ENCODE data around the gene C11orf68. TPM values are rescaled to one million over a fixed set of nuclear protein-coding genes. Genes with fewer than 3 reads are reported as not detected.

C11orf68 gene
- total RNA-seq, 6 donors from 2014 or later, result 11.5 to 42.4 (median 24.3) TPM

GRCh38 chr11:65880027-65880426, 38.8 kb downstream of the C11orf68 start:
- 55 to 81% methylated on average over 5 to 7 of the region's 7 CpGs for WGBS, 2 donors
- Histone ChIP-seq H3K4me3 (peak overlapping the region in 2 of 4 donors; percentile 11 to 29), H3K36me3 (peaks cover 6 to 30% (median 22%) of the 10 kb centered on the region in 4 donors), H3K27ac (peak overlapping the region in 1 of 4 donors; percentile 12), H3K27me3 (no peaks in the 10 kb centered on the region), H3K9me3 (no peaks in the 10 kb centered on the region), H3K4me1 (peaks cover 0 to 7% (median 6%) of the 10 kb centered on the region in 4 donors)
- TF ChIP-seq CTCF (IDR thresholded peaks at IDR 0.05) (no peak), EP300 (IDR thresholded peaks at IDR 0.05) (no peak), POLR2A (IDR thresholded peaks at IDR 0.05) (no peak), POLR2AphosphoS5 (IDR thresholded peaks at IDR 0.05) (no peak)
- ATAC-seq (ENCODE audit: low FRiP score in 2 of 2) (no peak), DNase-seq (no peak)

- peak; percentile 36 to 37 for ATAC-seq (ENCODE audit: low FRiP score in 2 of 2)
- Histone ChIP-seq H3K4me3 (peak within 1 kb of the TSS in 2 of 4 donors; percentile 11 to 29), H3K9me3 (no peaks in the 10 kb centered on the region), H3K27me3 (no peaks in the 10 kb centered on the region), H3K36me3 (peaks cover 6 to 26% (median 22%) of the 10 kb centered on the region in 4 donors), H3K27ac (peak within 1 kb of the TSS in 2 of 4 donors; percentile 12 to 35), H3K4me1 (peaks cover 0 to 3% (median 3%) of the 10 kb centered on the region in 4 donors)
- WGBS, 2 donors, result 28 to 38% methylated on average over 6 to 7 of the region's 7 CpGs
- DNase-seq, result no peak
- TF ChIP-seq POLR2A (IDR thresholded peaks at IDR 0.05) (no peak), POLR2AphosphoS5 (IDR thresholded peaks at IDR 0.05) (no peak), EP300 (IDR thresholded peaks at IDR 0.05) (no peak), CTCF (IDR thresholded peaks at IDR 0.05) (no peak)
Measured at GRCh38 chr11:65879617-65880016, 39.2 kb downstream of the C11orf68 start, which contains the start of gene CTSW. Gene CTSW, plus strand, starts transcription at chr11:65879837. Its CDS starts 18 bp downstream, at chr11:65879855.

GRCh38 chr11:65873318-65874156, 45.3 kb downstream of the C11orf68 start:
- peak; percentile 97 for ATAC-seq (ENCODE audit: low FRiP score in 2 of 2)

GRCh38 chr11:65872586-65873317, 46.1 kb downstream of the C11orf68 start, which contains the start of gene EFEMP2:
Gene EFEMP2, minus strand, starts transcription at chr11:65872800. Its CDS starts 446 bp downstream, at chr11:65872354.
- peaks cover 0 to 30% (median 2%) of the 10 kb centered on the region in 4 donors for H3K36me3 ChIP-seq
- no peaks in the 10 kb centered on the region for H3K9me3 ChIP-seq
- DNase-seq (peak in 1 of 2 donors; percentile 91), ATAC-seq (ENCODE audit: low FRiP score in 2 of 2) (peak in 1 of 2 donors; percentile 73)
- H3K27me3 ChIP-seq, result no peaks in the 10 kb centered on the region
- peaks cover 17 to 36% (median 29%) of the 10 kb centered on the region in 4 donors for H3K4me1 ChIP-seq
- 0 to 3% methylated on average over 8 to 9 of the region's 69 CpGs for WGBS, 2 donors
- TF ChIP-seq POLR2AphosphoS5 (IDR thresholded peaks at IDR 0.05), result peak in 1 of 2 donors; percentile 25
- peak in 1 of 4 donors; percentile 16 for TF ChIP-seq POLR2A (IDR thresholded peaks at IDR 0.05)
- TF ChIP-seq CTCF (IDR thresholded peaks at IDR 0.05), result no peak
- H3K27ac ChIP-seq, result peak within 1 kb of the TSS; percentile 86 to 96 (median 94)
- peak within 1 kb of the TSS; percentile 56 to 65 (median 62) for H3K4me3 ChIP-seq

More at GRCh38 chr11:65873318-65874156, 45.3 kb downstream of the C11orf68 start:
- peak; percentile 96 to 97 for TF ChIP-seq POLR2AphosphoS5 (IDR thresholded peaks at IDR 0.05)
- TF ChIP-seq CTCF (IDR thresholded peaks at IDR 0.05), result peak in 1 of 6 experiments; percentile 41
- peak in 2 of 4 donors; percentile 78 to 87 for TF ChIP-seq POLR2A (IDR thresholded peaks at IDR 0.05)
- TF ChIP-seq EP300 (IDR thresholded peaks at IDR 0.05), result peak in 2 of 4 donors; percentile 54 to 81
- Histone ChIP-seq H3K4me3 (peak overlapping the region; percentile 56 to 65 (median 62)), H3K27ac (peak overlapping the region; percentile 86 to 96 (median 94)), H3K9me3 (no peaks in the 10 kb centered on the region), H3K27me3 (no peaks in the 10 kb centered on the region), H3K4me1 (peaks cover 17 to 36% (median 29%) of the 10 kb centered on the region in 4 donors), H3K36me3 (peaks cover 0 to 22% (median 2%) of the 10 kb centered on the region in 4 donors)
- WGBS, 2 donors, result 9 to 17% methylated on average over 25 to 39 of the region's 54 CpGs
- DNase-seq, result peak; percentile 98 to 99

Data from upper lobe of left lung (tissue), 6 donors.